ENCODE data around the gene BCL7C. TPM values are rescaled to one million over a fixed set of nuclear protein-coding genes. Genes with fewer than 3 reads are reported as not detected.

BCL7C gene
- total and polyA plus RNA-seq, 3 donors from 2014 or later, result 40.2 to 57.4 (median 49.6) TPM

DNA sequence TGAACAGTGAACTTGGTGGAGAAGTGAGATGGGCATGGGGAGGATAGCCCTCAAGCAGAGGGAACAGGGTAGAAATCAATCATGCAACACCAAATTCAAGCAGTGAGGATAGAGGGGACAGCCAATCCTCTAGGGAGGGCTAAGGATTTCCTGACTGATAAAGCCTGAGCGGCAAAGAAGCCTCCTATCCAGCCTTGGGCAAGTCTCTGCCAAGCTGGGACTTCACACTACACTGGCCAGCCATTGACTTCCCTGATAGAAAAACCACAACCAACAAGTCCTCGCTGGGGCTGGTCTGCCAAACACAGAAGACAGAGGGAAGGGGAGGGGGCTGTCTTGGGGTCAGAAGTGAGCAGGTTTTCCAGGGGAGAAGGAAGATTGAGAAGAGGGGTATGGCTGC is 27.0 kb upstream of the BCL7C start:
- WGBS, 2 donors, result 66 to 74% methylated on average over 2 of the region's 2 CpGs
- Histone ChIP-seq H3K4me1 (peaks cover 6% of the 10 kb centered on the region), H3K4me3 (no peak overlapping the region), H3K27ac (no peak overlapping the region), H3K9me3 (no peaks in the 10 kb centered on the region), H3K36me3 (ENCODE audit: low read depth, missing control alignments) (no peaks in the 10 kb centered on the region), H3K27me3 (no peaks in the 10 kb centered on the region)
- intact Hi-C loops (cut with DNase I; ENCODE audit: low total_unique reads), result loop anchor here (5.0 kb wide), 1 partner anchor 74 kb away; no protein-coding TSS in a partner anchor
- no peak for DNase-seq
- TF ChIP-seq POLR2A (IDR thresholded peaks at IDR 0.05), result no peak
- TF ChIP-seq, protein P1, sequence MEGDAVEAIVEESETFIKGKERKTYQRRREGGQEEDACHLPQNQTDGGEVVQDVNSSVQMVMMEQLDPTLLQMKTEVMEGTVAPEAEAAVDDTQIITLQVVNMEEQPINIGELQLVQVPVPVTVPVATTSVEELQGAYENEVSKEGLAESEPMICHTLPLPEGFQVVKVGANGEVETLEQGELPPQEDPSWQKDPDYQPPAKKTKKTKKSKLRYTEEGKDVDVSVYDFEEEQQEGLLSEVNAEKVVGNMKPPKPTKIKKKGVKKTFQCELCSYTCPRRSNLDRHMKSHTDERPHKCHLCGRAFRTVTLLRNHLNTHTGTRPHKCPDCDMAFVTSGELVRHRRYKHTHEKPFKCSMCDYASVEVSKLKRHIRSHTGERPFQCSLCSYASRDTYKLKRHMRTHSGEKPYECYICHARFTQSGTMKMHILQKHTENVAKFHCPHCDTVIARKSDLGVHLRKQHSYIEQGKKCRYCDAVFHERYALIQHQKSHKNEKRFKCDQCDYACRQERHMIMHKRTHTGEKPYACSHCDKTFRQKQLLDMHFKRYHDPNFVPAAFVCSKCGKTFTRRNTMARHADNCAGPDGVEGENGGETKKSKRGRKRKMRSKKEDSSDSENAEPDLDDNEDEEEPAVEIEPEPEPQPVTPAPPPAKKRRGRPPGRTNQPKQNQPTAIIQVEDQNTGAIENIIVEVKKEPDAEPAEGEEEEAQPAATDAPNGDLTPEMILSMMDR (IDR thresholded peaks at IDR 0.05), result no peak

- Histone ChIP-seq H3K4me3 (no peak overlapping the region), H3K4me1 (no peaks in the 10 kb centered on the region), H3K9me3 (no peaks in the 10 kb centered on the region), H3K27me3 (no peaks in the 10 kb centered on the region), H3K27ac (no peak overlapping the region), H3K36me3 (ENCODE audit: low read depth, missing control alignments) (no peaks in the 10 kb centered on the region)
- TF ChIP-seq POLR2A (IDR thresholded peaks at IDR 0.05), result no peak
- TF ChIP-seq, protein P1 (IDR thresholded peaks at IDR 0.05), result no peak
- WGBS, 2 donors, result 78 to 85% methylated on average over 1 of the region's 1 CpG
- DNase-seq, result no peak
- intact Hi-C loops (cut with DNase I; ENCODE audit: low total_unique reads), result no loop called here
These were observed 24.7 kb upstream of the BCL7C start for GRCh38 chr16:30918614-30919013.

- Histone ChIP-seq H3K4me3 (no peak overlapping the region), H3K9me3 (no peaks in the 10 kb centered on the region), H3K27me3 (no peaks in the 10 kb centered on the region), H3K27ac (no peak overlapping the region), H3K4me1 (no peaks in the 10 kb centered on the region), H3K36me3 (ENCODE audit: low read depth, missing control alignments) (no peaks in the 10 kb centered on the region)
- no peak for DNase-seq
- intact Hi-C loops (cut with DNase I; ENCODE audit: low total_unique reads), result no loop called here
- WGBS, 2 donors, result 85 to 97% methylated on average over 2 to 3 of the region's 3 CpGs
- no peak for TF ChIP-seq POLR2A (IDR thresholded peaks at IDR 0.05)
- TF ChIP-seq, protein P1 (IDR thresholded peaks at IDR 0.05), result no peak
These were observed 21.0 kb upstream of the BCL7C start for GRCh38 chr16:30914830-30915229.

GRCh38 chr16:30912794-30913412 is 19.0 kb upstream of the BCL7C start:
- 92 to 95% methylated on average over 6 of the region's 6 CpGs for WGBS, 2 donors
- Histone ChIP-seq H3K27ac (no peak overlapping the region), H3K4me1 (no peaks in the 10 kb centered on the region), H3K36me3 (ENCODE audit: low read depth, missing control alignments) (no peaks in the 10 kb centered on the region), H3K9me3 (no peaks in the 10 kb centered on the region), H3K27me3 (no peaks in the 10 kb centered on the region), H3K4me3 (no peak overlapping the region)
- TF ChIP-seq POLR2A (IDR thresholded peaks at IDR 0.05), result no peak
- TF ChIP-seq, protein P1 (IDR thresholded peaks at IDR 0.05), result no peak
- DNase-seq, result no peak
- intact Hi-C loops (cut with DNase I; ENCODE audit: low total_unique reads), result no loop called here

DNA sequence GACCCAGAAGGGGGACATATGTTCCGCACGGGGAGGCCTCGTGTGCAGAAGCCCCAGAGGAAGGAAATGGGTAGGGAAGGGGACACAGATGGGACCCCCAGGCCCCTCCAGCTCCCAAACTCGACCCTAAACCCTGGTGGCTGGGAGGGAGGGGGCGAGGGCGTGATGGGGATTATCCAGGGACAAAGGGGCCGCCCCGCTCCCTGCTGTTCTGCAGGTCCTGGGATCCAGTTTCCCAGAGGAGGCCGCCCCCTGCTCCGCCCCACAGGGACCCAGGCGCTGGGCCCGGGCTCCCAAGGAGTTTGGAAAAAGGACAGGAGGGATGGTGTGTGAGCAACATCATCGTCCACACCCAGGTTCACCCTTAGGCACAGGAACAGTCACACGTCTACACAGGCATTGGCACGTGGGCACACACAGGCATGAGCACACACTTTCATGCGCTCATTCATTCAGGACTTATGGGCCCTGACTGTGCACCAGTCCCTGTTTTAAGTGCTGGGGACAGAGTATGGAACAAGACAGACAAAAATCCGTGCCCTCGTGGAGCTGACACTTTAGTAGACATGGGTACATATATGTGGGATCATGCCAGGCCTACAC is 16.7 kb upstream of the BCL7C start:
- no peak overlapping the region for H3K27ac ChIP-seq
- H3K9me3 ChIP-seq, result no peaks in the 10 kb centered on the region
- DNase-seq, result no peak
- 78 to 83% methylated on average over 14 to 18 of the region's 18 CpGs for WGBS, 2 donors
- H3K4me1 ChIP-seq, result no peaks in the 10 kb centered on the region
- intact Hi-C loops (cut with DNase I; ENCODE audit: low total_unique reads), result no loop called here
- TF ChIP-seq POLR2A (IDR thresholded peaks at IDR 0.05), result no peak
- TF ChIP-seq, protein P1 (IDR thresholded peaks at IDR 0.05), result no peak
- no peak overlapping the region for H3K4me3 ChIP-seq
- H3K36me3 ChIP-seq (ENCODE audit: low read depth, missing control alignments), result no peaks in the 10 kb centered on the region
- no peaks in the 10 kb centered on the region for H3K27me3 ChIP-seq

Measured in testis (tissue), 3 donors.